ENCODE results near the gene BCAP29.

DNA sequence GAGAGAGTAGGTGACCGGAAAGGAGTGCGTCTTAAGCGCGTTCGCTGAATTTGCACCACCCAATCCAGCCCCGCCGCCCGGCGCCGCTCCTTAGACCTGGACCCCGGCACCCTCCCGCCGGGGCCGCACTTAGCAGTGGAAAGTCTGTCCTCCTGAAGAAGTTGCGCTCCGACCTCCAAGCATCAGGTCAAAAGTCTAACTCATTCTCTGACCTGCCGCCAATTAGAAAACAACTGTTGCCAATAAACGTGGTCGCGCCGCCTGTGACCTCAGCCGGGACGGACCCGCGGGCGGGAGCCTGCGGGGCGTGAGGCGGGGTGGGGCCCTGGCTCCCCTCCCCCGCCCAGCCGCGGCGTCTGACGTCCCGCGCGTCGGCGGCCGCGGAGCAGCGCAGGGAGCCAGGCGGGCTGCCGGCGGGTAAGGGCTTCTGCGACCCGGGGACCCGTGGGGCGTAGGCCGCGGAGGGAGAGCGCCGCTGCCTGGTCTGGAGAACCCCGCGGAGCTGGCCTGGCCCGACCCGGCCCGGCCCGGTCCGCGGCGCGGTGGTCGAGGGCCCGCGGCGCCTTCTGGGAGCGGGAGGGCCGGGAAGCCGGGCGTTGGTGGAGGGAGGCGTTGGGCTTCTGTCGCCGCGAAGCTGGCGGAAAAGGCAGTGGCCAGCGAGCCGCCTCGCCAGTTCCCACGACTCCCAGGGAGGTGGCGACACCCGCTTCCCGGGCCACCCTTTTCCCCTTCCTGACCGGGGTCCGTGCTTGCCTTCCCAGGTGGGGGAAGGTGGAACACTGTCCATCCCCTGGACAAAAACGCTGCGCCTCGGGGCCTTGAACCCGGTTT is at the start of gene BCAP29:
- peak; percentile 63; the same call in 1 of the 2 replicates for TF ChIP-seq POLR2A (IDR thresholded peaks at IDR 0.05; ENCODE audit: low read depth, low read length)
- peak; percentile 56; the same call in 1 of the 2 replicates for TF ChIP-seq POLR2AphosphoS5 (IDR thresholded peaks at IDR 0.05; ENCODE audit: low read depth, low read length)
- TF ChIP-seq SPI1 (IDR thresholded peaks at IDR 0.05; ENCODE audit: low read depth, low read length): no peak

Data from GM12891 (cell line).